ENCODE results near the gene HPSE. TPM values are rescaled to one million over a fixed set of nuclear protein-coding genes. Genes with fewer than 3 reads are reported as not detected.

HPSE gene
- total RNA-seq, 1 experiment from 2014 or later = 3.9 TPM

GRCh38 chr4:83308672-83309071 lies 26.0 kb downstream of the HPSE start:
- CTCF ChIA-PET = interaction anchor here (0.7 kb wide), 1 partner anchor 235 kb away, joined by 3 read pairs; no protein-coding TSS in a partner anchor
- POLR2A ChIA-PET = no interaction called here
- no peaks in the 10 kb centered on the region for H3K9me3 ChIP-seq
- Mint-ChIP-seq H3K4me3 (ENCODE audit: unreplicated experiment) (no peak overlapping the region), H3K36me3 (ENCODE audit: insufficient read depth, unreplicated experiment) (no peaks in the 10 kb centered on the region), H3K4me1 (ENCODE audit: low read depth, unreplicated experiment) (no peaks in the 10 kb centered on the region), H3K9me3 (ENCODE audit: unreplicated experiment) (no peaks in the 10 kb centered on the region), H3K27ac (ENCODE audit: unreplicated experiment) (no peak overlapping the region), H3K27me3 (ENCODE audit: insufficient read depth, unreplicated experiment) (no peaks in the 10 kb centered on the region)
- no peaks in the 10 kb centered on the region for H3K27me3 ChIP-seq (replicated peaks; ENCODE audit: control insufficient read depth, insufficient read depth, low read length)
- no peak for TF ChIP-seq CTCF (IDR thresholded peaks at IDR 0.05; ENCODE audit: insufficient read depth in 1 of 2, low read depth in 1 of 2, low read length in 1 of 2, severe bottlenecking in 1 of 2, unreplicated experiment in 1 of 2)
- H3K36me3 ChIP-seq (ENCODE audit: control insufficient read depth, insufficient read depth, low read length) = no peaks in the 10 kb centered on the region
- DNase-seq = no peak
- H3K4me1 ChIP-seq = no peaks in the 10 kb centered on the region
- no peak overlapping the region for H3K4me3 ChIP-seq (ENCODE audit: low read depth, low read length)
- intact Hi-C loops (cut with micrococcal nuclease; ENCODE audit: unreplicated experiment) = no loop called here
- BruUV-seq (replicated peaks) = no TSS peak

DNA sequence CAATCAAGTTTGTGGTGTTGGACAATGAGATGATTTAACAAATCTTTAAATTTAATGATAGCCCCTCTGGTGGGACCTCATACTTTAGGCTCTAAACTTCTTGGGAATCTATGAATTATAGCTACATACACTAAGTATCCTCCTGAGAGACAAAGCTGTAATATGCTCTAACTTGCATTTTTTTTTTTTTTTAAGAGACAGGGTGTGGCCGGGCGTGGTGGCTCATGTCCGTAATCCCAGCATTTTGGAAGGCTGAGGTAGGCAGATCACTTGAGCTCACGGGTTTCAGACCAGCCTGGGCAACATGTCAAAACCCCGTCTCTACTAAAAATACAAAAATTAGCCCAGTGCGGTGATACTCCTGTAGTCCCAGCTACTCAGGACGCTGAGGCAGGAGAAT lies 26.7 kb downstream of the HPSE start:
- Mint-ChIP-seq H3K27ac (ENCODE audit: unreplicated experiment) (no peak overlapping the region), H3K4me3 (ENCODE audit: unreplicated experiment) (no peak overlapping the region), H3K27me3 (ENCODE audit: insufficient read depth, unreplicated experiment) (no peaks in the 10 kb centered on the region), H3K4me1 (ENCODE audit: low read depth, unreplicated experiment) (no peaks in the 10 kb centered on the region), H3K9me3 (ENCODE audit: unreplicated experiment) (no peaks in the 10 kb centered on the region), H3K36me3 (ENCODE audit: insufficient read depth, unreplicated experiment) (no peaks in the 10 kb centered on the region)
- CTCF ChIA-PET = no interaction called here
- DNase-seq = no peak
- no peak overlapping the region for H3K4me3 ChIP-seq (ENCODE audit: low read depth, low read length)
- BruUV-seq (replicated peaks) = no TSS peak
- no peaks in the 10 kb centered on the region for H3K36me3 ChIP-seq (ENCODE audit: control insufficient read depth, insufficient read depth, low read length)
- H3K27me3 ChIP-seq (replicated peaks; ENCODE audit: control insufficient read depth, insufficient read depth, low read length) = no peaks in the 10 kb centered on the region
- no peaks in the 10 kb centered on the region for H3K4me1 ChIP-seq
- no peak for TF ChIP-seq CTCF (IDR thresholded peaks at IDR 0.05; ENCODE audit: insufficient read depth in 1 of 2, low read depth in 1 of 2, low read length in 1 of 2, severe bottlenecking in 1 of 2, unreplicated experiment in 1 of 2)
- POLR2A ChIA-PET = no interaction called here
- intact Hi-C loops (cut with micrococcal nuclease; ENCODE audit: unreplicated experiment) = no loop called here
- no peaks in the 10 kb centered on the region for H3K9me3 ChIP-seq

- no peak for DNase-seq
- TF ChIP-seq CTCF (IDR thresholded peaks at IDR 0.05; ENCODE audit: insufficient read depth in 1 of 2, low read depth in 1 of 2, low read length in 1 of 2, severe bottlenecking in 1 of 2, unreplicated experiment in 1 of 2) = no peak
- H3K4me1 Mint-ChIP-seq (ENCODE audit: low read depth, unreplicated experiment) = no peaks in the 10 kb centered on the region
- Histone ChIP-seq H3K36me3 (ENCODE audit: control insufficient read depth, insufficient read depth, low read length) (no peaks in the 10 kb centered on the region), H3K4me1 (no peaks in the 10 kb centered on the region), H3K9me3 (no peaks in the 10 kb centered on the region), H3K27me3 (replicated peaks; ENCODE audit: control insufficient read depth, insufficient read depth, low read length) (no peaks in the 10 kb centered on the region), H3K4me3 (ENCODE audit: low read depth, low read length) (no peak overlapping the region)
- H3K27ac Mint-ChIP-seq (ENCODE audit: unreplicated experiment) = no peak overlapping the region
- H3K36me3 Mint-ChIP-seq (ENCODE audit: insufficient read depth, unreplicated experiment) = no peaks in the 10 kb centered on the region
- H3K9me3 Mint-ChIP-seq (ENCODE audit: unreplicated experiment) = no peaks in the 10 kb centered on the region
- no peaks in the 10 kb centered on the region for H3K27me3 Mint-ChIP-seq (ENCODE audit: insufficient read depth, unreplicated experiment)
- H3K4me3 Mint-ChIP-seq (ENCODE audit: unreplicated experiment) = no peak overlapping the region
- intact Hi-C loops (cut with micrococcal nuclease; ENCODE audit: unreplicated experiment) = no loop called here
- BruUV-seq (replicated peaks) = no TSS peak
- CTCF ChIA-PET = no interaction called here
- POLR2A ChIA-PET = no interaction called here
Observed at GRCh38 chr4:83305187-83305586, 29.5 kb downstream of the HPSE start.

Data from Caco-2 (cell line).